Astrocyte (in vitro differentiated cells and primary cell): ENCODE measurements around the gene RASL10B. TPM values are rescaled to one million over a fixed set of nuclear protein-coding genes. Genes with fewer than 3 reads are reported as not detected.
A peak's percentile ranks its signal among the peaks of the same experiment; 100 is the strongest.

Experiments used
- DNase-seq: peaks from one replicate; pipeline ENCODE4 v3.0.0-alpha.2; 2010; ENCODE audit warnings: low read depth
- FAIRE-seq: peaks from 2 replicates; lab custom pipeline; 2011; peaks lifted over from hg19 to GRCh38; lab: Jason Lieb, UNC
- H2AFZ ChIP-seq: 2 replicates; pipeline ENCODE4 v1.6.0; 2012; ENCODE audit warnings: low read depth, low read length, inconsistent platforms
- H3K27ac ChIP-seq: 2 replicates; pipeline ENCODE4 v1.5.1; 2011; ENCODE audit warnings: low read depth, low read length, inconsistent platforms
- H3K27me3 ChIP-seq: 2 replicates; pipeline ENCODE4 v1.6.0; 2011; ENCODE audit warnings: low read length, inconsistent platforms; ENCODE audit not compliant: insufficient read depth
- H3K36me3 ChIP-seq: 2 replicates; pipeline ENCODE4 v1.5.1; 2011; ENCODE audit warnings: low read length, inconsistent platforms; ENCODE audit not compliant: insufficient read depth
- H3K4me1 ChIP-seq: 2 replicates; pipeline ENCODE4 v1.5.1; 2011; ENCODE audit warnings: low read length, inconsistent platforms; ENCODE audit not compliant: insufficient read depth
- H3K4me2 ChIP-seq: 2 replicates; pipeline ENCODE4 v1.6.0; 2012; ENCODE audit warnings: low read length, inconsistent platforms
- H3K4me3 ChIP-seq: 2 replicates; pipeline ENCODE4 v1.5.1; 2011; ENCODE audit warnings: low read depth, mild to moderate bottlenecking, low read length, inconsistent platforms; ENCODE audit not compliant: insufficient read depth
- H3K79me2 ChIP-seq: 2 replicates; pipeline ENCODE4 v1.6.0; 2012; ENCODE audit warnings: mild to moderate bottlenecking, low read length, inconsistent platforms; ENCODE audit not compliant: insufficient read depth
- H3K9ac ChIP-seq: 2 replicates; pipeline ENCODE4 v1.6.0; 2012; ENCODE audit warnings: mild to moderate bottlenecking, low read length, inconsistent platforms
- H3K9me3 ChIP-seq: 2 replicates; pipeline ENCODE4 v1.5.1; 2012; ENCODE audit warnings: low read depth, mild to moderate bottlenecking, low read length, inconsistent platforms; ENCODE audit not compliant: insufficient read depth
- H4K20me1 ChIP-seq: 2 replicates; pipeline ENCODE4 v1.6.0; 2012; ENCODE audit warnings: low read length, inconsistent platforms; ENCODE audit not compliant: insufficient read depth
- H3K27ac Mint-ChIP-seq: one replicate; pipeline ENCODE4 v1.8.0; 2021; ENCODE audit warnings: mild to moderate bottlenecking, mixed read lengths; ENCODE audit not compliant: unreplicated experiment
- H3K27me3 Mint-ChIP-seq: one replicate; pipeline ENCODE4 v1.8.0; 2021; ENCODE audit warnings: low read depth, mixed read lengths; ENCODE audit not compliant: unreplicated experiment
- H3K36me3 Mint-ChIP-seq: one replicate; pipeline ENCODE4 v1.8.0; 2021; ENCODE audit warnings: low read depth, mixed read lengths; ENCODE audit not compliant: unreplicated experiment
- H3K4me1 Mint-ChIP-seq: one replicate; pipeline ENCODE4 v1.8.0; 2021; ENCODE audit warnings: low read depth, mixed read lengths; ENCODE audit not compliant: unreplicated experiment
- H3K4me3 Mint-ChIP-seq: one replicate; pipeline ENCODE4 v1.8.0; 2021; ENCODE audit warnings: mild to moderate bottlenecking, moderate library complexity, mixed read lengths; ENCODE audit not compliant: unreplicated experiment
- H3K9me3 Mint-ChIP-seq: one replicate; pipeline ENCODE4 v1.8.0; 2021; ENCODE audit warnings: mild to moderate bottlenecking, mixed read lengths; ENCODE audit not compliant: unreplicated experiment
- EZH2 ChIP-seq: IDR thresholded peaks from 2 replicates; pipeline ENCODE4 v1.6.1; 2012; ENCODE audit warnings: mild to moderate bottlenecking, low read length, inconsistent platforms; ENCODE audit not compliant: insufficient read depth
- total RNA-seq: library from RNA; stranded (reverse); gene quantifications from 2 replicates; pipeline ENCODE4 v1.2.1, GENCODE V29; 2021
- TF ChIP-seq, protein P1 (sequence below): IDR thresholded peaks from 2 replicates; pipeline ENCODE4 v1.5.1; 2011; ENCODE audit warnings: low read depth, mild to moderate bottlenecking, inconsistent platforms, low read length, moderate library complexity; ENCODE audit not compliant: insufficient read depth

The RASL10B gene
- total RNA-seq, 1 donor from 2014 or later, result 21.7 TPM

GRCh38 chr17:35764123-35764991, 32.9 kb downstream of the RASL10B start:
- DNase-seq (peak; percentile 58), FAIRE-seq (no peak)
- Mint-ChIP-seq H3K27me3 (peaks cover 17% of the 10 kb centered on the region), H3K4me3 (peak overlapping the region; percentile 85), H3K9me3 (peaks cover 3% of the 10 kb centered on the region), H3K4me1 (peaks cover 15% of the 10 kb centered on the region), H3K27ac (peak overlapping the region; percentile 89), H3K36me3 (no peaks in the 10 kb centered on the region)
- H3K27me3 ChIP-seq, result peaks cover 9% of the 10 kb centered on the region
- H3K9ac ChIP-seq, result peak overlapping the region; percentile 17
- H3K4me1 ChIP-seq, result peaks cover 8% of the 10 kb centered on the region
- no peaks in the 10 kb centered on the region for H3K9me3 ChIP-seq
- TF ChIP-seq EZH2, result no peak
- TF ChIP-seq, protein P1, sequence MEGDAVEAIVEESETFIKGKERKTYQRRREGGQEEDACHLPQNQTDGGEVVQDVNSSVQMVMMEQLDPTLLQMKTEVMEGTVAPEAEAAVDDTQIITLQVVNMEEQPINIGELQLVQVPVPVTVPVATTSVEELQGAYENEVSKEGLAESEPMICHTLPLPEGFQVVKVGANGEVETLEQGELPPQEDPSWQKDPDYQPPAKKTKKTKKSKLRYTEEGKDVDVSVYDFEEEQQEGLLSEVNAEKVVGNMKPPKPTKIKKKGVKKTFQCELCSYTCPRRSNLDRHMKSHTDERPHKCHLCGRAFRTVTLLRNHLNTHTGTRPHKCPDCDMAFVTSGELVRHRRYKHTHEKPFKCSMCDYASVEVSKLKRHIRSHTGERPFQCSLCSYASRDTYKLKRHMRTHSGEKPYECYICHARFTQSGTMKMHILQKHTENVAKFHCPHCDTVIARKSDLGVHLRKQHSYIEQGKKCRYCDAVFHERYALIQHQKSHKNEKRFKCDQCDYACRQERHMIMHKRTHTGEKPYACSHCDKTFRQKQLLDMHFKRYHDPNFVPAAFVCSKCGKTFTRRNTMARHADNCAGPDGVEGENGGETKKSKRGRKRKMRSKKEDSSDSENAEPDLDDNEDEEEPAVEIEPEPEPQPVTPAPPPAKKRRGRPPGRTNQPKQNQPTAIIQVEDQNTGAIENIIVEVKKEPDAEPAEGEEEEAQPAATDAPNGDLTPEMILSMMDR, result peak; percentile 58
- no peaks in the 10 kb centered on the region for H4K20me1 ChIP-seq
- no peaks in the 10 kb centered on the region for H3K79me2 ChIP-seq
- peak overlapping the region; percentile 90 for H3K4me2 ChIP-seq
- peak overlapping the region; percentile 90 for H2AFZ ChIP-seq
- no peaks in the 10 kb centered on the region for H3K36me3 ChIP-seq
- no peak overlapping the region for H3K27ac ChIP-seq
- H3K4me3 ChIP-seq, result peak overlapping the region; percentile 38

DNA sequence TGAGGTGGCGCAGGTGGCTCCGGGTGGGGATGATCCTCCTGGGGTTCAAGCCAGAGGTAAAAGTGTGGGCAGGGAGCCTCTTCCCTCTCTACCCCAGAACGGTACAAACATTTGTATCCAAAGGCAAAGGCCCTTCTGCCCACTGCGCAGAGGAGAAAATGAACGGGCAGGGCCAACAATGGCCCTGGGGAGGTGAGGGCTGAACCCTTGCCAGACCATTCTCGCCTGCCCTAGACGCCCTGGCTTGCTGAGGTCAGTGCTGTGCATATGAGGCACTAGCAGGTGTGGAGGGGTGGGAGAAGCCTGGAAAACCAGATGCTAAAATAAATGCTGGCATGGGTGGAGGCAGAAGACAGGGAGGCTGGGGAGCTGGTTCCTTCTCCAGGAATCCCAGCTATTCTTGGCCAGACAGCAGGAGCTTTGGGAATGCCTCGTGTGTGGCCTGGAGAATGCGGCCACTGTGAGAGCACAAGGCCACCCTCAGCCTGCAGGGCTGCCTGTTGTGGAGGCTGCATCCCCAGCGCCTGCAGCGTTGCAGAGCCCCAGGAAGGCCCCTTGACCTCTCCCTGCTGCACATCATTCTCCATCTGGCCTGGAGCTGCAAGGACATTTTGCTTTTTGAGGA, 33.8 kb downstream of the RASL10B start:
- Histone ChIP-seq H3K9ac (no peak overlapping the region), H4K20me1 (no peaks in the 10 kb centered on the region), H2AFZ (no peak overlapping the region), H3K4me1 (peaks cover 8% of the 10 kb centered on the region), H3K27me3 (peaks cover 9% of the 10 kb centered on the region), H3K27ac (no peak overlapping the region), H3K4me2 (no peak overlapping the region), H3K4me3 (no peak overlapping the region), H3K79me2 (no peaks in the 10 kb centered on the region), H3K9me3 (no peaks in the 10 kb centered on the region), H3K36me3 (no peaks in the 10 kb centered on the region)
- Mint-ChIP-seq H3K4me3 (peak overlapping the region; percentile 85), H3K36me3 (no peaks in the 10 kb centered on the region), H3K9me3 (peaks cover 3% of the 10 kb centered on the region), H3K27me3 (peaks cover 17% of the 10 kb centered on the region), H3K27ac (peak overlapping the region; percentile 89), H3K4me1 (peaks cover 15% of the 10 kb centered on the region)
- DNase-seq (no peak), FAIRE-seq (no peak)
- TF ChIP-seq, protein P1, result no peak
- no peak for TF ChIP-seq EZH2
